ENCODE measurements around the gene SLIT3.

- TF ChIP-seq, protein P1, sequence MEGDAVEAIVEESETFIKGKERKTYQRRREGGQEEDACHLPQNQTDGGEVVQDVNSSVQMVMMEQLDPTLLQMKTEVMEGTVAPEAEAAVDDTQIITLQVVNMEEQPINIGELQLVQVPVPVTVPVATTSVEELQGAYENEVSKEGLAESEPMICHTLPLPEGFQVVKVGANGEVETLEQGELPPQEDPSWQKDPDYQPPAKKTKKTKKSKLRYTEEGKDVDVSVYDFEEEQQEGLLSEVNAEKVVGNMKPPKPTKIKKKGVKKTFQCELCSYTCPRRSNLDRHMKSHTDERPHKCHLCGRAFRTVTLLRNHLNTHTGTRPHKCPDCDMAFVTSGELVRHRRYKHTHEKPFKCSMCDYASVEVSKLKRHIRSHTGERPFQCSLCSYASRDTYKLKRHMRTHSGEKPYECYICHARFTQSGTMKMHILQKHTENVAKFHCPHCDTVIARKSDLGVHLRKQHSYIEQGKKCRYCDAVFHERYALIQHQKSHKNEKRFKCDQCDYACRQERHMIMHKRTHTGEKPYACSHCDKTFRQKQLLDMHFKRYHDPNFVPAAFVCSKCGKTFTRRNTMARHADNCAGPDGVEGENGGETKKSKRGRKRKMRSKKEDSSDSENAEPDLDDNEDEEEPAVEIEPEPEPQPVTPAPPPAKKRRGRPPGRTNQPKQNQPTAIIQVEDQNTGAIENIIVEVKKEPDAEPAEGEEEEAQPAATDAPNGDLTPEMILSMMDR (IDR thresholded peaks at IDR 0.05; ENCODE audit: insufficient read depth, low read length, poor library complexity, severe bottlenecking) = no peak
- TF ChIP-seq EZH2phosphoT487 (conservative IDR thresholded peaks at IDR 0.05; ENCODE audit: low read length) = no peak
These were observed 417.6 kb downstream of the SLIT3 start for GRCh38 chr5:168883281-168883741.

All from SU-DHL-6 (cell line).